AG09309 (cell line): Measurements from ENCODE around the gene CSNK1A1L.

Experiments used
- DNase-seq: peaks from one replicate; pipeline ENCODE4 v3.0.0-alpha.2; 2010; ENCODE audit warnings: low read depth
- H3K4me3 ChIP-seq: 2 replicates; pipeline ENCODE4 v1.5.1; 2011; ENCODE audit warnings: mild to moderate bottlenecking, low read depth, low read length, moderate library complexity; ENCODE audit not compliant: control insufficient read depth
- TF ChIP-seq, protein P1 (sequence below): IDR thresholded peaks from 2 replicates; pipeline ENCODE4 v1.5.1; 2011; ENCODE audit warnings: mild to moderate bottlenecking, low read depth, low read length, inconsistent platforms; ENCODE audit not compliant: insufficient read depth, control insufficient read depth; ENCODE audit errors: missing control alignments

The CSNK1A1L gene

DNA sequence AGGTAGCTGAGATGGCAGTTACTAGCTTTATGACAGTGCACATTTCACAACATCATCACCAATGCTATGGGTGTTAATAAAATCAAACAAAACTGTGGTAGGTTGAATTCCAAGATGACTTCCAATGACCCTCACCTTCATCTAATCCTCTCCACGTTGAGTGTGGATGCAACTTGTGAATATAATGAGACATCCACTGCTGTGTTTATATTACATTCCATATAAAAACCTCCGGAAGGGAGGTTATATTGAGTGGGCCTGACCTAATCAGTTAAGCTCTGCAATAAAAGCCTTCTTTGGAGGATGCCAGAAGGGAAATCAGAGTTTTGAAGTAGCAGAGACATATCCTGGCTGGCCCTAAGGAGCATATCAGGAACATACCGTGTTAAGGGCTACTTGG is 25.6 kb upstream of the CSNK1A1L start:
- H3K4me3 ChIP-seq: no peak overlapping the region
- no peak for DNase-seq
- TF ChIP-seq, protein P1, sequence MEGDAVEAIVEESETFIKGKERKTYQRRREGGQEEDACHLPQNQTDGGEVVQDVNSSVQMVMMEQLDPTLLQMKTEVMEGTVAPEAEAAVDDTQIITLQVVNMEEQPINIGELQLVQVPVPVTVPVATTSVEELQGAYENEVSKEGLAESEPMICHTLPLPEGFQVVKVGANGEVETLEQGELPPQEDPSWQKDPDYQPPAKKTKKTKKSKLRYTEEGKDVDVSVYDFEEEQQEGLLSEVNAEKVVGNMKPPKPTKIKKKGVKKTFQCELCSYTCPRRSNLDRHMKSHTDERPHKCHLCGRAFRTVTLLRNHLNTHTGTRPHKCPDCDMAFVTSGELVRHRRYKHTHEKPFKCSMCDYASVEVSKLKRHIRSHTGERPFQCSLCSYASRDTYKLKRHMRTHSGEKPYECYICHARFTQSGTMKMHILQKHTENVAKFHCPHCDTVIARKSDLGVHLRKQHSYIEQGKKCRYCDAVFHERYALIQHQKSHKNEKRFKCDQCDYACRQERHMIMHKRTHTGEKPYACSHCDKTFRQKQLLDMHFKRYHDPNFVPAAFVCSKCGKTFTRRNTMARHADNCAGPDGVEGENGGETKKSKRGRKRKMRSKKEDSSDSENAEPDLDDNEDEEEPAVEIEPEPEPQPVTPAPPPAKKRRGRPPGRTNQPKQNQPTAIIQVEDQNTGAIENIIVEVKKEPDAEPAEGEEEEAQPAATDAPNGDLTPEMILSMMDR: no peak

DNA sequence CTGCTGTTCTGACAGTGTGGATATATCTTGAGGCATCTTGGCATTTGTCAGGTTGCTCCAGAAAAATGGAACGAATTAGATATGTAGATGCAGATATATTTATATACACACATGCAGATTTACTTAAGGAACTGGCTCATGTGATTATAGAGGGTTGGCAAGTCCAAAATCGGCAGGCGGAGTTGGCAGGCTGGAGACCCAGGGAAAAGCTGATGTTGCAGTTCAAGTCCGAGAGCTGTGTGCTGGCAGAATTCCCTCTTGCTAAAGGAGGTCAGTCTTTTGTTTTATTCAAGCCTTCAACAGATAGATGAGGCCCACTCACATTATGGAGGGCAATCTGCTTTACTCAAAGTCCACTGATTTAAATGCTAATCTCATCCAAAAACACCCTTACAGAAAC is 24.4 kb upstream of the CSNK1A1L start:
- no peak overlapping the region for H3K4me3 ChIP-seq
- TF ChIP-seq, protein P1: no peak
- no peak for DNase-seq

DNA sequence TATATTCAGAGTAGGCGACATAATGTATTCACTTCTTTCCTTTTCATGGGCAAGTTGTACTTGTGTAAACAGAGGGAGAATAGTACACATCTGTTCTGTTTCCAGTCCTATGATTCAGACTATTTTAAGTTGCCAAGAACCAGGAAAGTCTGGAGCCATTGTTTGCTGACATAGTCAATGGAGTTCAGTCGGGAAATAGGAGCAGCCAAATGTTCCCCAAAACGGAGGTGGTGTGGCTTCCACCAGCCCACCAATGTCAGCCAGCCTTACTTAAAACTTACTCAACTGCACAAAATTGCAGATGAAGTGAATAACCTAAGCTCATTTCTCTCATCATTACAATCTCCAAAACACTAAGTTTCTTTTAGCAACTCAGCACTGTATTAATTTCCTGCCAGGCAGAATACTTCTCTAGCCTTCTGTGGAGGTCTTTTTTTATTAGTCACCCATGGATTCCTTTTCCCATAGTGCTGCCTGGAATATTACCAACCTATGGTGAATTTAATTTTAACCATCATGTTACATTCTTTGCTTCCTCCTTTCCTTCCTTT is 22.3 kb upstream of the CSNK1A1L start:
- TF ChIP-seq, protein P1: no peak
- H3K4me3 ChIP-seq: no peak overlapping the region; the same call in 1 of the 2 replicates
- DNase-seq: no peak

DNA sequence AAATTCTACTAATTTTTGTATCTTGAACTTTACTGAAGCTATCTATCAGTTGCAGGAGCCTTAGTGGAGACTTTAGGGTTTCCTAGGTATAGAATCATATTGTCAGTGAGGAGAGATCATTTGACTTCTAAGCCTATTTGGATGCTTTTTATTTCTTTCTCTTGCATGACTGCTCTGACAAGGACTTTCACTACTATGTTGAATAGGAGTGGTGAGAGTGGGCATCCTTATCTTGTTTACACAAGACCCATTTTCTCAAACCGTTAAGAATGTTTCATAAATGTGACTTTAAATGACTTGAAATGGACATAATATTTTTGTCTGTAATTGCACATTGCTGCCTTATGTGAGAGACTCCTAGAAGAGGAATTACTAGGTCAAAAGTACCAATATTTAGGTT is 17.9 kb upstream of the CSNK1A1L start:
- H3K4me3 ChIP-seq: no peak overlapping the region
- TF ChIP-seq, protein P1: no peak
- no peak for DNase-seq

DNA sequence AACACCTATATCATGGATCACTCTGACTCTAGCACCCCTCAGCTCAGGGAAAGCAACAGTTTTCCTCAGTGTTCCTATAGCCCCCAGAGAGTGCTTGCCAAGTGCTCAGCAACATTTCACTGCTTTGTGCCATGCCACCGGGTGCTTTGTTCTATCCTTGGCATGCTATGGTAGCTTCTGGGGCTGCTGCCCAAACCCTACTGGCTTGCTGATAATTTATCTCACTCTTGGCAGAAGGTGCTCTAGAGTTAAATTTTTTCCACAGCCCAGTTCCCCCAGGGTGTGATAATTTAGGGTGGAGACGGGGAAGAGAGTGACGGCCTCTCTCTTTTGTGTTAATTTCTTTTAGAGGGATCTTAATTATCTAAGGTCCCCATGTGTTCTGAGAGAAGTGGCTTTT is 12.6 kb upstream of the CSNK1A1L start:
- TF ChIP-seq, protein P1: no peak
- DNase-seq: no peak

DNA sequence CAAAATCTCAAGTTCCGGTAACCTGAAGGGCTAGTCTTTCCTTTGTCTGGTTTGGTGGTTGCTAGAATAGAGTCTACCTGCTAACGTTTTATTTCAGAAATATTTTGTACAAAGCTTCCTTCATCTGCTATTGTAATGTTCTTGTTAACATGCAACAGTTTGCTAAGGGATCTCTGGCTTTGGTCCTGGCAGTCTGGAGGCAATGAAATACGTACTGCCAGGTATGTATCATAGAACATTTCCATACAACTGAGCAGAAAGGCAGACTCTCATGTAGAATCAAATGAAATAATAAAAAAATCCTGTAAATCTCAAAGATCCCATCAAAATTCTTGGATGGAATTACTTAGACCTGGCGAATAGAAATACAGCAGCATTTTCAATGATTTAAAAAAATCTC is 8.8 kb upstream of the CSNK1A1L start:
- no peak overlapping the region for H3K4me3 ChIP-seq
- TF ChIP-seq, protein P1: no peak
- no peak for DNase-seq

More for the DNA sequence above, 12.6 kb upstream of the CSNK1A1L start:
- H3K4me3 ChIP-seq: no peak overlapping the region

DNA sequence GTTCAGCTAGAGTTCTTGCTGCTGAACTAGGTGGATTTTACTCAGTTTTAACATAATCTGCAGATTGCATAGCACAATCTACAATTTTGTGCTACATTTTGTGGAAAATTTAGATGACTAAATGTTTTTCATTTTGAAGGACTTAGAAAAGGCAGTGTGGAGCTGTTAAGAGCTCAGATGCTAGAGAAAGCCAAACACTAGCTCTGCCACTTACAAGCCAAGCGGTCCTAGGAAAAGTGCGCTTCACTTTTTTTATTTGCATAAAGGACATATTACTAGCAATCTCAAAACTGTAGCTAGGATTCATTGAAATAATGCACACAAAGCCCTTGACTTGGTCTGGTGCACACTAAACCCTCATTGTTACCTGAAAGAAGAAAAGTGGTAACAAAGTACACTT is 8.1 kb upstream of the CSNK1A1L start:
- H3K4me3 ChIP-seq: no peak overlapping the region
- no peak for DNase-seq
- TF ChIP-seq, protein P1: no peak
